Measurements from ENCODE around the gene PTPRR.

GRCh38 chr12:70648831-70649230, 271.7 kb downstream of the PTPRR start:
- no peak for TF ChIP-seq CTCF (IDR thresholded peaks at IDR 0.05)
- no peak for TF ChIP-seq POLR2A (IDR thresholded peaks at IDR 0.05)

Data from prostate gland (tissue), 2 donors.